Osteocyte (in vitro differentiated cells): Measurements from ENCODE around the gene FAM135A. TPM values are rescaled to one million over a fixed set of nuclear protein-coding genes. Genes with fewer than 3 reads are reported as not detected.
A peak's percentile ranks its signal among the peaks of the same experiment; 100 is the strongest.

Experiments
- DNase-seq: peaks from one replicate; pipeline ENCODE4 v3.0.0; 2021; ENCODE audit warnings: mixed read lengths; ENCODE audit not compliant: unreplicated experiment; ENCODE audit errors: extremely low spot score
- H3K27ac Mint-ChIP-seq: one replicate; pipeline ENCODE4 v1.8.0; 2021; ENCODE audit warnings: mild to moderate bottlenecking, mixed read lengths; ENCODE audit not compliant: unreplicated experiment
- H3K27me3 Mint-ChIP-seq: one replicate; pipeline ENCODE4 v1.8.0; 2021; ENCODE audit warnings: mixed read lengths; ENCODE audit not compliant: unreplicated experiment
- H3K36me3 Mint-ChIP-seq: one replicate; pipeline ENCODE4 v1.8.0; 2021; ENCODE audit warnings: mixed read lengths; ENCODE audit not compliant: unreplicated experiment
- H3K4me1 Mint-ChIP-seq: one replicate; pipeline ENCODE4 v1.8.0; 2021; ENCODE audit warnings: mixed read lengths; ENCODE audit not compliant: unreplicated experiment
- H3K4me3 Mint-ChIP-seq: one replicate; pipeline ENCODE4 v1.8.0; 2021; ENCODE audit warnings: mild to moderate bottlenecking, moderate library complexity, mixed read lengths; ENCODE audit not compliant: unreplicated experiment
- H3K9me3 Mint-ChIP-seq: one replicate; pipeline ENCODE4 v1.8.0; 2021; ENCODE audit warnings: mixed read lengths; ENCODE audit not compliant: unreplicated experiment
- CTCF ChIP-seq: fragments of 200-600 bp; sonication (generic); IDR thresholded peaks from 2 replicates; pipeline ENCODE4 v1.5.0; 2021; ENCODE audit warnings: antibody characterized with exemption, mild to moderate bottlenecking, moderate library complexity
- total RNA-seq: library from RNA; stranded (reverse); gene quantifications from 2 replicates; pipeline ENCODE4 v1.2.1, GENCODE V29; 2021

FAM135A gene
- total RNA-seq, 1 donor from 2014 or later = 16.5 TPM

GRCh38 chr6:70371454-70372105, 41.7 kb upstream of the FAM135A start:
- H3K4me1 Mint-ChIP-seq = peaks cover 15% of the 10 kb centered on the region
- peak; percentile 73 for TF ChIP-seq CTCF
- H3K27ac Mint-ChIP-seq = no peak overlapping the region
- no peaks in the 10 kb centered on the region for H3K36me3 Mint-ChIP-seq
- H3K9me3 Mint-ChIP-seq = no peaks in the 10 kb centered on the region
- DNase-seq = no peak
- H3K4me3 Mint-ChIP-seq = no peak overlapping the region
- H3K27me3 Mint-ChIP-seq = peaks cover 31% of the 10 kb centered on the region

- Mint-ChIP-seq H3K36me3 (no peaks in the 10 kb centered on the region), H3K27me3 (peaks cover 11% of the 10 kb centered on the region), H3K27ac (no peak overlapping the region), H3K4me1 (peaks cover 15% of the 10 kb centered on the region), H3K4me3 (no peak overlapping the region), H3K9me3 (no peaks in the 10 kb centered on the region)
- no peak for DNase-seq
- TF ChIP-seq CTCF = no peak
Observed at GRCh38 chr6:70375166-70375565, 38.1 kb upstream of the FAM135A start.

GRCh38 chr6:70375882-70376281, 37.4 kb upstream of the FAM135A start:
- no peaks in the 10 kb centered on the region for H3K9me3 Mint-ChIP-seq
- peaks cover 15% of the 10 kb centered on the region for H3K4me1 Mint-ChIP-seq
- no peak overlapping the region for H3K4me3 Mint-ChIP-seq
- H3K27ac Mint-ChIP-seq = no peak overlapping the region
- DNase-seq = no peak
- no peaks in the 10 kb centered on the region for H3K36me3 Mint-ChIP-seq
- peak; percentile 15 for TF ChIP-seq CTCF
- H3K27me3 Mint-ChIP-seq = peaks cover 11% of the 10 kb centered on the region

GRCh38 chr6:70376628-70377027, 36.7 kb upstream of the FAM135A start:
- no peaks in the 10 kb centered on the region for H3K36me3 Mint-ChIP-seq
- no peak for TF ChIP-seq CTCF
- H3K9me3 Mint-ChIP-seq = no peaks in the 10 kb centered on the region
- no peak overlapping the region for H3K27ac Mint-ChIP-seq
- H3K4me1 Mint-ChIP-seq = peaks cover 15% of the 10 kb centered on the region
- DNase-seq = no peak
- H3K27me3 Mint-ChIP-seq = peaks cover 9% of the 10 kb centered on the region
- no peak overlapping the region for H3K4me3 Mint-ChIP-seq

- no peaks in the 10 kb centered on the region for H3K9me3 Mint-ChIP-seq
- TF ChIP-seq CTCF = no peak
- H3K4me1 Mint-ChIP-seq = peaks cover 15% of the 10 kb centered on the region
- no peaks in the 10 kb centered on the region for H3K36me3 Mint-ChIP-seq
- H3K4me3 Mint-ChIP-seq = no peak overlapping the region
- peaks cover 7% of the 10 kb centered on the region for H3K27me3 Mint-ChIP-seq
- DNase-seq = no peak
- H3K27ac Mint-ChIP-seq = no peak overlapping the region
Observed at GRCh38 chr6:70377372-70377771, 35.9 kb upstream of the FAM135A start.
